Measurements from ENCODE around the gene MYO18B. TPM values are rescaled to one million over a fixed set of nuclear protein-coding genes. Genes with fewer than 3 reads are reported as not detected.

MYO18B gene
- total RNA-seq, 1 donor from 2014 or later = 0.07 TPM

GRCh38 chr22:25833676-25834075 lies 91.7 kb downstream of the MYO18B start:
- TF ChIP-seq CTCF (IDR thresholded peaks at IDR 0.05; ENCODE audit: unreplicated experiment) = no peak
- peaks cover 9% of the 10 kb centered on the region for H3K9me3 Mint-ChIP-seq
- H3K27ac Mint-ChIP-seq = no peak overlapping the region
- peaks cover 2% of the 10 kb centered on the region for H3K4me1 Mint-ChIP-seq
- peaks cover 9% of the 10 kb centered on the region for H3K27me3 Mint-ChIP-seq (ENCODE audit: low read depth)
- H3K36me3 Mint-ChIP-seq = no peaks in the 10 kb centered on the region
- DNase-seq (ENCODE audit: low spot score in 2 of 2, unreplicated experiment in 2 of 2) = no peak
- no peak overlapping the region for H3K4me3 Mint-ChIP-seq

- Mint-ChIP-seq H3K4me3 (no peak overlapping the region), H3K27me3 (ENCODE audit: low read depth) (peaks cover 9% of the 10 kb centered on the region), H3K27ac (no peak overlapping the region), H3K4me1 (peaks cover 2% of the 10 kb centered on the region), H3K9me3 (peaks cover 9% of the 10 kb centered on the region), H3K36me3 (no peaks in the 10 kb centered on the region)
- no peak for DNase-seq (ENCODE audit: low spot score in 2 of 2, unreplicated experiment in 2 of 2)
- no peak for TF ChIP-seq CTCF (IDR thresholded peaks at IDR 0.05; ENCODE audit: unreplicated experiment)
Measured at GRCh38 chr22:25834490-25834889, 92.5 kb downstream of the MYO18B start.

GRCh38 chr22:25835348-25835747 lies 93.4 kb downstream of the MYO18B start:
- no peak for DNase-seq (ENCODE audit: low spot score in 2 of 2, unreplicated experiment in 2 of 2)
- Mint-ChIP-seq H3K27ac (no peak overlapping the region), H3K36me3 (no peaks in the 10 kb centered on the region), H3K27me3 (ENCODE audit: low read depth) (peaks cover 9% of the 10 kb centered on the region), H3K4me1 (peaks cover 7% of the 10 kb centered on the region), H3K9me3 (peaks cover 6% of the 10 kb centered on the region), H3K4me3 (no peak overlapping the region)
- TF ChIP-seq CTCF (IDR thresholded peaks at IDR 0.05; ENCODE audit: unreplicated experiment) = no peak

- Mint-ChIP-seq H3K27ac (no peak overlapping the region), H3K36me3 (no peaks in the 10 kb centered on the region), H3K4me3 (no peak overlapping the region), H3K4me1 (peaks cover 8% of the 10 kb centered on the region), H3K27me3 (ENCODE audit: low read depth) (peaks cover 11% of the 10 kb centered on the region), H3K9me3 (no peaks in the 10 kb centered on the region)
- no peak for TF ChIP-seq CTCF (IDR thresholded peaks at IDR 0.05; ENCODE audit: unreplicated experiment)
- DNase-seq (ENCODE audit: low spot score in 2 of 2, unreplicated experiment in 2 of 2) = no peak
Measured at GRCh38 chr22:25837288-25837900, 95.4 kb downstream of the MYO18B start.

- Mint-ChIP-seq H3K36me3 (no peaks in the 10 kb centered on the region), H3K4me1 (peaks cover 8% of the 10 kb centered on the region), H3K4me3 (no peak overlapping the region), H3K27ac (no peak overlapping the region), H3K9me3 (no peaks in the 10 kb centered on the region), H3K27me3 (ENCODE audit: low read depth) (peaks cover 11% of the 10 kb centered on the region)
- DNase-seq (ENCODE audit: low spot score in 2 of 2, unreplicated experiment in 2 of 2) = no peak
- TF ChIP-seq CTCF (IDR thresholded peaks at IDR 0.05; ENCODE audit: unreplicated experiment) = no peak
Measured at GRCh38 chr22:25838960-25839741, 97.2 kb downstream of the MYO18B start.

Data from mesothelial cell of epicardium (in vitro differentiated cells).